Nephron (organoid): ENCODE data around the gene CRTC1.
A peak's percentile ranks its signal among the peaks of the same experiment; 100 is the strongest.

Experiments used
- H3K27ac Mint-ChIP-seq, 3 experiments: 2 replicates each; pipeline ENCODE4 v1.8.0; 2020; ENCODE audit warnings: mixed read lengths in 3 of 3, mild to moderate bottlenecking in 2 of 3, moderate library complexity in 1 of 3
- H3K27me3 Mint-ChIP-seq: 2 replicates; pipeline ENCODE4 v1.8.0; 2021; ENCODE audit warnings: low read depth, mild to moderate bottlenecking, moderate library complexity, mixed read lengths
- H3K36me3 Mint-ChIP-seq: 2 replicates; pipeline ENCODE4 v1.8.0; 2020; ENCODE audit warnings: low read depth, mixed read lengths
- H3K4me1 Mint-ChIP-seq: 2 replicates; pipeline ENCODE4 v1.8.0; 2020; ENCODE audit warnings: mixed read lengths
- H3K4me3 Mint-ChIP-seq, 3 experiments: 2 replicates each; pipeline ENCODE4 v1.8.0; 2020; ENCODE audit warnings: mild to moderate bottlenecking in 3 of 3, mixed read lengths in 3 of 3, moderate library complexity in 2 of 3
- H3K9me3 Mint-ChIP-seq: 2 replicates; pipeline ENCODE4 v1.8.0; 2020; ENCODE audit warnings: mixed read lengths
- TF ChIP-seq, protein P1 (sequence below), 3 experiments: fragments of 200-600 bp; sonication (generic); IDR thresholded peaks; one replicate each; pipeline ENCODE4 v1.5.0; 2021; ENCODE audit warnings: antibody characterized with exemption in 3 of 3; ENCODE audit not compliant: unreplicated experiment in 3 of 3

CRTC1 gene

DNA sequence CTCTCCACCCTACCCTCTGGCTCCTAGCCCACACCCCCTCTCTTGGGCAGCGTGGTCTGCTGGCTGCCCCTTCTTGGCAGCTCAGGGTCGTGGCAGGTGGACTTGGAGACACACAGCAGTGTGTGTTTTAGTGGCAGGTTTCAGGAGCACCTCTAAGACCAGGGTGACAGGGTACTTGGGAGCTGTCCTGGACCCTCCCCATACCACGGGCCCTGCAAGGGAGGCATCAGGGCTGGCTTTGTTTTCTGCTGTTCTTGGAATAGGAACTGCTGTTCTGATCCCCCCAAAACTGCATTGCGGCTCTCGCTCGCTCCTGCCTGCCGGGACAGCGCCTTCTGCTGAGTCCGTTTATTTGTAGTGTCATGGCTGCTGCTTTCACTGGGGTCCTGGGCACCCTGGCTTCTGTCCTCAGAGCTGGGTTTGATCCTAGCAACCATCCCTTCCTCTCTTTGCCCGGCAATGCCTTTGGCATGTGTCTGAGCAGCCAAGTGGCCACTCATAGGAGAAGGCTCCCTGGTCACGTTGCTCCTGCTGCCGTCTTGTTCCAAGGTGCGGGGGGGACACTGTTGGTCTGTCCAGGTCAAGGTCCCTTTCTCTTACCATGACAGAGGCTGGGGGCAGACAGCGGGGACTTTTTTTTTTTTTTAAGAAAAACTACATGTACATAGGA is 95.5 kb downstream of the CRTC1 start:
- TF ChIP-seq, protein P1, sequence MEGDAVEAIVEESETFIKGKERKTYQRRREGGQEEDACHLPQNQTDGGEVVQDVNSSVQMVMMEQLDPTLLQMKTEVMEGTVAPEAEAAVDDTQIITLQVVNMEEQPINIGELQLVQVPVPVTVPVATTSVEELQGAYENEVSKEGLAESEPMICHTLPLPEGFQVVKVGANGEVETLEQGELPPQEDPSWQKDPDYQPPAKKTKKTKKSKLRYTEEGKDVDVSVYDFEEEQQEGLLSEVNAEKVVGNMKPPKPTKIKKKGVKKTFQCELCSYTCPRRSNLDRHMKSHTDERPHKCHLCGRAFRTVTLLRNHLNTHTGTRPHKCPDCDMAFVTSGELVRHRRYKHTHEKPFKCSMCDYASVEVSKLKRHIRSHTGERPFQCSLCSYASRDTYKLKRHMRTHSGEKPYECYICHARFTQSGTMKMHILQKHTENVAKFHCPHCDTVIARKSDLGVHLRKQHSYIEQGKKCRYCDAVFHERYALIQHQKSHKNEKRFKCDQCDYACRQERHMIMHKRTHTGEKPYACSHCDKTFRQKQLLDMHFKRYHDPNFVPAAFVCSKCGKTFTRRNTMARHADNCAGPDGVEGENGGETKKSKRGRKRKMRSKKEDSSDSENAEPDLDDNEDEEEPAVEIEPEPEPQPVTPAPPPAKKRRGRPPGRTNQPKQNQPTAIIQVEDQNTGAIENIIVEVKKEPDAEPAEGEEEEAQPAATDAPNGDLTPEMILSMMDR (IDR thresholded peaks at IDR 0.05; ENCODE audit: unreplicated experiment in 3 of 3), result no peak
- Mint-ChIP-seq H3K36me3 (no peaks in the 10 kb centered on the region), H3K4me3 (peak overlapping the region in 1 of 3 experiments; percentile 9)

GRCh38 chr19:18780081-18780480 is 96.6 kb downstream of the CRTC1 start:
- TF ChIP-seq, protein P1 (IDR thresholded peaks at IDR 0.05; ENCODE audit: unreplicated experiment in 3 of 3), result no peak
- Mint-ChIP-seq H3K4me3 (no peak overlapping the region), H3K9me3 (no peaks in the 10 kb centered on the region), H3K27me3 (peaks cover 32% of the 10 kb centered on the region), H3K36me3 (no peaks in the 10 kb centered on the region), H3K27ac (no peak overlapping the region), H3K4me1 (no peaks in the 10 kb centered on the region)

More for the DNA sequence above, 95.5 kb downstream of the CRTC1 start:
- Mint-ChIP-seq H3K27me3 (peaks cover 21% of the 10 kb centered on the region), H3K4me1 (no peaks in the 10 kb centered on the region), H3K9me3 (no peaks in the 10 kb centered on the region), H3K27ac (no peak overlapping the region)

GRCh38 chr19:18780631-18781030 is 97.2 kb downstream of the CRTC1 start:
- Mint-ChIP-seq H3K9me3 (no peaks in the 10 kb centered on the region), H3K4me1 (no peaks in the 10 kb centered on the region), H3K27me3 (peaks cover 38% of the 10 kb centered on the region), H3K27ac (no peak overlapping the region), H3K4me3 (no peak overlapping the region), H3K36me3 (no peaks in the 10 kb centered on the region)
- TF ChIP-seq, protein P1 (IDR thresholded peaks at IDR 0.05; ENCODE audit: unreplicated experiment in 3 of 3), result no peak

- Mint-ChIP-seq H3K4me3 (no peak overlapping the region), H3K27ac (no peak overlapping the region), H3K9me3 (no peaks in the 10 kb centered on the region), H3K27me3 (peaks cover 43% of the 10 kb centered on the region), H3K4me1 (no peaks in the 10 kb centered on the region), H3K36me3 (no peaks in the 10 kb centered on the region)
- TF ChIP-seq, protein P1 (IDR thresholded peaks at IDR 0.05; ENCODE audit: unreplicated experiment in 3 of 3), result no peak
Observed at GRCh38 chr19:18781047-18781600, 97.6 kb downstream of the CRTC1 start.

DNA sequence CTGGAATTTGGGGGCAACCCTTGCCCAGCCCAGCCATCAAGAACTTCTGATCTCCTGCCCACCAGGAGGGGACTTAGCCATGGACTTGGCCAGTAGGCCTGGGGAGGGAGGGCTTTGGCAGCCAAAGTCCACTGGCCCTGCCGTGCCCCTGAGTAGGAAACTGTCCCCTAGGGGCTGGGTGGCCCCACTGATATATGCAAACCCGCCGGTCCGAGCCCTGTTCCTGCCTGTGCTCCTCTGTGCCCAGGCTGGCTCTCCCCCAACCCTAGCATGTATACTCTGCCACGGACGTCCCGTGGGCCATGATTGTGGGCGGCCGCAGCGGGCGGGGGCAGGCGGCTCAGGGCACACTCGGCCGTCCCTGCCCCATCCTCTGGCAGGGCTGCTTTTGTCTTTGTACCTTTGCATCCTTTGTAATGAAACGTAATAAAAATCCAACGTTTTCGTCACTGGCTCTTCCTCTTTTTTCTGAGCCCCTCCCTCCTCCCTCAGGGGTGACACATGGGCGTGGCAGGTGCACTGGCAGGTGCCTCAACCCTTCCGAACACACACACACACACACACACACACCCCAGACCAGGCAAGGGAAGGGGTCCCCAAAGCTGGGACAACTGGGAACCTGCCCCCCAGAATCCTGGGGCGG is 98.5 kb downstream of the CRTC1 start:
- H3K4me3 Mint-ChIP-seq, result no peak overlapping the region
- H3K27ac Mint-ChIP-seq, result no peak overlapping the region
- H3K36me3 Mint-ChIP-seq, result no peaks in the 10 kb centered on the region
- no peaks in the 10 kb centered on the region for H3K9me3 Mint-ChIP-seq
- peaks cover 48% of the 10 kb centered on the region for H3K27me3 Mint-ChIP-seq
- no peaks in the 10 kb centered on the region for H3K4me1 Mint-ChIP-seq
- TF ChIP-seq, protein P1 (IDR thresholded peaks at IDR 0.05; ENCODE audit: unreplicated experiment in 3 of 3), result no peak
